ENCODE measurements around the gene NHS.

NHS gene

GRCh38 chrX:17643528-17643927 lies 268.5 kb downstream of the NHS start:
- FAIRE-seq (peak; percentile 35), DNase-seq (ENCODE audit: insufficient read length, low spot score) (no peak)

DNA sequence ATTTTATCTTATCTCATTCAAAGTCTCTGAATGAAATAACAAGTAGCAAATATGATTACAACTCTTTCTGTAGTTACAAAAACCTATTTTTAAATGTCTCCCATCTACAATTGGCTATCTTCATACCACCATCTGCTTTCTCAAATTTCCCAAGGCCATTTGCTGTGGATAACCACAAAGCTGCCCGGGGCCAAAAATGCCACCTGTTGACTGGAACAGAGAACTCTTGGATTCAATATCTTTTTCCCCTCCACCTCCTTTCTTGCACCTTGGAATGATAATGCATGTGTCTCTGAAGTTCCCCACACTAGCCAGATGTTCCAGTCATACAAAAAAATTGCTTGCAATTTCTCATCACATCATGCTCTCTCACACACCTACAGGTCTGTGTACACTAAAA lies 269.0 kb downstream of the NHS start:
- DNase-seq (ENCODE audit: insufficient read length, low spot score) = no peak
- TF ChIP-seq, protein P1, sequence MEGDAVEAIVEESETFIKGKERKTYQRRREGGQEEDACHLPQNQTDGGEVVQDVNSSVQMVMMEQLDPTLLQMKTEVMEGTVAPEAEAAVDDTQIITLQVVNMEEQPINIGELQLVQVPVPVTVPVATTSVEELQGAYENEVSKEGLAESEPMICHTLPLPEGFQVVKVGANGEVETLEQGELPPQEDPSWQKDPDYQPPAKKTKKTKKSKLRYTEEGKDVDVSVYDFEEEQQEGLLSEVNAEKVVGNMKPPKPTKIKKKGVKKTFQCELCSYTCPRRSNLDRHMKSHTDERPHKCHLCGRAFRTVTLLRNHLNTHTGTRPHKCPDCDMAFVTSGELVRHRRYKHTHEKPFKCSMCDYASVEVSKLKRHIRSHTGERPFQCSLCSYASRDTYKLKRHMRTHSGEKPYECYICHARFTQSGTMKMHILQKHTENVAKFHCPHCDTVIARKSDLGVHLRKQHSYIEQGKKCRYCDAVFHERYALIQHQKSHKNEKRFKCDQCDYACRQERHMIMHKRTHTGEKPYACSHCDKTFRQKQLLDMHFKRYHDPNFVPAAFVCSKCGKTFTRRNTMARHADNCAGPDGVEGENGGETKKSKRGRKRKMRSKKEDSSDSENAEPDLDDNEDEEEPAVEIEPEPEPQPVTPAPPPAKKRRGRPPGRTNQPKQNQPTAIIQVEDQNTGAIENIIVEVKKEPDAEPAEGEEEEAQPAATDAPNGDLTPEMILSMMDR (IDR thresholded peaks at IDR 0.05; ENCODE audit: insufficient read depth, missing control alignments) = no peak
- no peak for FAIRE-seq

More at GRCh38 chrX:17643528-17643927, 268.5 kb downstream of the NHS start:
- TF ChIP-seq, protein P1 (IDR thresholded peaks at IDR 0.05; ENCODE audit: insufficient read depth, missing control alignments) = no peak

DNA sequence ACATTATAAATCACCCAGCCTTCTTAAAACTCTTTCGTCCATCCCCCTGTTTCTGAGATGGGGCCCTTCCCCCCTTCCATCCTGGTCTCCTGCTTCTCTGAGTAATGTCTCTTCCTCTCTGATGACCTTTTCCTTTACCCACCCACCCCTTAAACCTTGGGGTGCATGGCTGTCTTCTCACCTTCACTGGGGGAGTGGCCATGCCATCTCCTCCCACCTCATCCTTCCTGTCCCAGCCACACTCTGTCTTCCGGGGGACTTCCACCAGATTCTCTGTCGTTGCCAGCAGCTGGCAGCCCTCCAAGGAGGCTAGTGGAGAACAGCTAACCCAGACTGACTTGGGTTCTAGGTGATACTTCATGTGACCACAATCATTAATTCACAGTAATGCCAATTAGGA lies 279.1 kb downstream of the NHS start:
- TF ChIP-seq, protein P1 (IDR thresholded peaks at IDR 0.05; ENCODE audit: insufficient read depth, missing control alignments) = no peak
- FAIRE-seq (no peak), DNase-seq (ENCODE audit: insufficient read length, low spot score) (no peak)

GRCh38 chrX:17655211-17656034 lies 280.4 kb downstream of the NHS start:
- TF ChIP-seq, protein P1 (IDR thresholded peaks at IDR 0.05; ENCODE audit: insufficient read depth, missing control alignments) = no peak
- FAIRE-seq (no peak), DNase-seq (ENCODE audit: insufficient read length, low spot score) (no peak)

- DNase-seq (ENCODE audit: insufficient read length, low spot score) (no peak), FAIRE-seq (no peak)
- TF ChIP-seq, protein P1 (IDR thresholded peaks at IDR 0.05; ENCODE audit: insufficient read depth, missing control alignments) = no peak
Measured at GRCh38 chrX:17656035-17656418, 281.0 kb downstream of the NHS start.

- TF ChIP-seq, protein P1 (IDR thresholded peaks at IDR 0.05; ENCODE audit: insufficient read depth, missing control alignments) = no peak
- FAIRE-seq (no peak), DNase-seq (ENCODE audit: insufficient read length, low spot score) (no peak)
Measured at GRCh38 chrX:17656556-17656955, 281.6 kb downstream of the NHS start.

DNA sequence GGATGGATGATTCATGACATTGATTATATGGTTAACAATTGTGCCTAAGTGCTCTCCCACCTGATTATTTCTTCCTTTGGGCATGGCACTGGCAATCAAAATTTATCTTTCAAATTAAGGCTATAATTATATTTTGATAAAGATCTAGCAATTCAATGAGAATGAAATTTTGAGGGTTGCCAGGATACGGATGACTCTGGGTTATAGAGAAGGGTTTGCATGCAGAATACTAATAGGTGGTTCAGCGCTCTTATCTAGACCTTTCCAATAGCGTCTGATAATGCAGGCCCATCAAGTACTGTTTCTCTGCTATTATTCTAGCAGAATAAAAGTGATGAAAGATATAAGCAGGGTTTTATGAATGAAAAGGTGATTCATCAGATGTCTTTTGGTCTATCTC lies 287.4 kb downstream of the NHS start:
- DNase-seq (ENCODE audit: insufficient read length, low spot score) (no peak), FAIRE-seq (peak; percentile 35)
- TF ChIP-seq, protein P1 (IDR thresholded peaks at IDR 0.05; ENCODE audit: insufficient read depth, missing control alignments) = no peak

Data from D721Med (cell line).